Trophoblast cell (in vitro differentiated cells and primary cell): Measurements from ENCODE around the gene TNK2.
"Not testable (repeated sequence)": the region's sequence is repeated elsewhere in the genome, so short reads cannot be mapped to it uniquely, and the experiment has no call there.

Experiments used
- DNase-seq, 2 donors: peaks; one replicate each; pipeline ENCODE4 v3.0.0-alpha.2; 2016
- H2AFZ ChIP-seq: 2 replicates; pipeline ENCODE4 v1.6.1; 2013; ENCODE audit warnings: low read length, moderate library complexity, mild to moderate bottlenecking; ENCODE audit not compliant: insufficient read depth, poor library complexity
- H2AK5ac ChIP-seq: 2 replicates; pipeline ENCODE4 v1.6.1; 2013; ENCODE audit warnings: mild to moderate bottlenecking, low read length
- H2BK120ac ChIP-seq: 2 replicates; pipeline ENCODE4 v1.6.1; 2013; ENCODE audit warnings: low read length, mild to moderate bottlenecking, moderate library complexity; ENCODE audit not compliant: insufficient read depth, poor library complexity
- H2BK12ac ChIP-seq: 2 replicates; pipeline ENCODE4 v1.6.1; 2013; ENCODE audit warnings: mild to moderate bottlenecking, low read length, moderate library complexity
- H2BK5ac ChIP-seq: 2 replicates; pipeline ENCODE4 v1.6.1; 2013; ENCODE audit warnings: low read length, low read depth, moderate library complexity, mild to moderate bottlenecking; ENCODE audit not compliant: poor library complexity
- H3K14ac ChIP-seq: 2 replicates; pipeline ENCODE4 v1.6.1; 2013; ENCODE audit warnings: mild to moderate bottlenecking, low read length
- H3K18ac ChIP-seq: 2 replicates; pipeline ENCODE4 v1.6.1; 2013; ENCODE audit warnings: mild to moderate bottlenecking, low read length
- H3K23ac ChIP-seq: 2 replicates; pipeline ENCODE4 v1.6.1; 2013; ENCODE audit warnings: low read length
- H3K27ac ChIP-seq: 2 replicates; pipeline ENCODE4 v1.5.1; 2013; ENCODE audit warnings: low read depth, mild to moderate bottlenecking, inconsistent platforms, low read length, moderate library complexity
- H3K27me3 ChIP-seq: 2 replicates; pipeline ENCODE4 v1.6.1; 2013; ENCODE audit warnings: inconsistent platforms, mild to moderate bottlenecking, low read length, moderate library complexity; ENCODE audit not compliant: insufficient read depth
- H3K36me3 ChIP-seq, 2 experiments: 1 replicate in 1 of 2; 2 replicates in 1 of 2; pipeline ENCODE4 v1.6.1; 2013; ENCODE audit warnings: low read length in 2 of 2, mild to moderate bottlenecking in 2 of 2, moderate library complexity in 1 of 2; ENCODE audit not compliant: insufficient read depth in 2 of 2, control insufficient read depth in 1 of 2
- H3K4ac ChIP-seq: 2 replicates; pipeline ENCODE4 v1.6.1; 2013; ENCODE audit warnings: low read depth, mild to moderate bottlenecking, low read length, moderate library complexity
- H3K4me1 ChIP-seq, 2 experiments: 1 replicate in 1 of 2; 2 replicates in 1 of 2; pipeline ENCODE4 v1.6.1; 2013; ENCODE audit warnings: low read length in 2 of 2, mild to moderate bottlenecking in 2 of 2, moderate library complexity in 1 of 2; ENCODE audit not compliant: insufficient read depth in 2 of 2, control insufficient read depth in 1 of 2
- H3K4me2 ChIP-seq: 2 replicates; pipeline ENCODE4 v1.6.1; 2013; ENCODE audit warnings: inconsistent platforms, mild to moderate bottlenecking, low read length, moderate library complexity
- H3K4me3 ChIP-seq: 2 replicates; pipeline ENCODE4 v1.5.1; 2013; ENCODE audit warnings: mild to moderate bottlenecking, low read depth, low read length, inconsistent platforms
- H3K79me1 ChIP-seq: one replicate; pipeline ENCODE4 v1.6.1; 2013; ENCODE audit warnings: low read length
- H3K79me2 ChIP-seq: 2 replicates; pipeline ENCODE4 v1.6.1; 2013; ENCODE audit warnings: low read length, mild to moderate bottlenecking; ENCODE audit not compliant: control insufficient read depth, insufficient read depth, poor library complexity
- H3K9ac ChIP-seq: 2 replicates; pipeline ENCODE4 v1.6.1; 2013; ENCODE audit warnings: mild to moderate bottlenecking, low read length
- H3K9me3 ChIP-seq: 2 replicates; pipeline ENCODE4 v1.6.1; 2013; ENCODE audit warnings: low read depth, mild to moderate bottlenecking, control low read depth, inconsistent platforms, low read length; ENCODE audit not compliant: insufficient read depth
- H4K12ac ChIP-seq: 2 replicates; pipeline ENCODE4 v1.6.1; 2013; ENCODE audit warnings: low read depth, mild to moderate bottlenecking, low read length, moderate library complexity
- H4K8ac ChIP-seq: 2 replicates; pipeline ENCODE4 v1.6.1; 2013; ENCODE audit warnings: low read depth, mild to moderate bottlenecking, low read length, moderate library complexity
- H4K91ac ChIP-seq: one replicate; pipeline ENCODE4 v1.6.1; 2013; ENCODE audit warnings: low read depth, mild to moderate bottlenecking, low read length, moderate library complexity
- WGBS: extraction: QIAGEN DNeasy Blood & Tissue Kit; methylation state at CpG from one replicate; pipeline ENCODE4 v1.1.7; 2013; ENCODE audit warnings: missing lambda C conversion rate; ENCODE audit not compliant: insufficient read length, insufficient coverage; ENCODE audit errors: extremely low coverage; 5-methylcytosine and 5-hydroxymethylcytosine counted together

The TNK2 gene

GRCh38 chr3:195950164-195950563 lies 41.8 kb upstream of the TNK2 start:
- H3K18ac ChIP-seq, H2BK120ac ChIP-seq, H3K14ac ChIP-seq, DNase-seq, H3K4ac ChIP-seq, H2AK5ac ChIP-seq, H4K8ac ChIP-seq, H3K4me2 ChIP-seq, H3K36me3 ChIP-seq, H2BK5ac ChIP-seq, H3K79me2 ChIP-seq, H3K79me1 ChIP-seq, H3K4me3 ChIP-seq, H3K4me1 ChIP-seq, H3K9me3 ChIP-seq, H3K27ac ChIP-seq, H3K27me3 ChIP-seq, H2BK12ac ChIP-seq, H4K12ac ChIP-seq, H3K9ac ChIP-seq, H3K23ac ChIP-seq, H2AFZ ChIP-seq, H4K91ac ChIP-seq: not testable (repeated sequence)
- WGBS: no CpG with 5 or more reads among the region's 4 CpGs

- H2BK5ac ChIP-seq, H3K27ac ChIP-seq, H2AFZ ChIP-seq, H3K4me3 ChIP-seq, H2BK12ac ChIP-seq, H3K9me3 ChIP-seq, H3K79me1 ChIP-seq, H2AK5ac ChIP-seq, H3K4me2 ChIP-seq, H3K79me2 ChIP-seq, H3K9ac ChIP-seq, DNase-seq, H3K23ac ChIP-seq, H4K8ac ChIP-seq, H3K27me3 ChIP-seq, H4K12ac ChIP-seq, H3K4me1 ChIP-seq, H3K14ac ChIP-seq, H2BK120ac ChIP-seq, H4K91ac ChIP-seq, H3K18ac ChIP-seq, H3K4ac ChIP-seq: not testable (repeated sequence)
- peaks cover 4 to 11% of the 10 kb centered on the region in 2 experiments for H3K36me3 ChIP-seq
- WGBS: no CpG with 5 or more reads among the region's 20 CpGs
These were observed 38.8 kb upstream of the TNK2 start for GRCh38 chr3:195946910-195947699.

DNA sequence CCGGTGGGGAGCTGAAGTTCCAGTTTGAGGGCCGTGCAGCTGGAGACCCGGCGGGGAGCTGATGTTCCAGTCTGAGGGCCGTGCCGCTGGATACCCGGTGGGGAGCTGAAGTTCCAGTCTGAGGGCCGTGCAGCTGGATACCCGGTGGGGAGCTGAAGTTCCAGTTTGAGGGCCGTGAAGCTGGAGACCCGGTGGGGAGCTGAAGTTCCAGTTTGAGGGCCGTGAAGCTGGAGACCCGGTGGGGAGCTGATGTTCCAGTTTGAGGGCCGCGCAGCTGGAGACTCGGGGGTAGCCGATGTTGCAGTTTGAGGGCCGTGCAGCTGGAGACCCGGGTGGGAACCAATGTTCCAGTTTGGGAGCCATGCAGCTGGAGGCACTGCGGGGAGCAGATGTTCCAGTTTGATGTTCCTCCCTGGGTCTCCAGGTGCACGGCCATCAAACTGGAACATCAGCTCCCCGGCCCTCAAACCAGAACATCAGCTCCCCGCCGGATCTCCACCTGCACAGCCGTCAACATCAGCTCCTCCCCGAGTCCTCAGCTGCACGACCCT lies 33.0 kb upstream of the TNK2 start:
- not testable (repeated sequence) for H3K4ac ChIP-seq, H3K4me1 ChIP-seq, H4K12ac ChIP-seq, H3K9ac ChIP-seq, H3K23ac ChIP-seq, H3K18ac ChIP-seq, H3K4me2 ChIP-seq, H3K9me3 ChIP-seq, H2AFZ ChIP-seq, H4K91ac ChIP-seq, H3K4me3 ChIP-seq, H2BK5ac ChIP-seq, H3K14ac ChIP-seq, H2BK120ac ChIP-seq, H3K27ac ChIP-seq, H3K79me2 ChIP-seq, H4K8ac ChIP-seq, DNase-seq, H2BK12ac ChIP-seq, H3K79me1 ChIP-seq, H3K27me3 ChIP-seq, H2AK5ac ChIP-seq
- H3K36me3 ChIP-seq: peaks cover 5 to 14% of the 10 kb centered on the region in 2 experiments
- no CpG with 5 or more reads among the region's 27 CpGs for WGBS

GRCh38 chr3:195940806-195941205 lies 32.5 kb upstream of the TNK2 start:
- H2BK5ac ChIP-seq, H3K14ac ChIP-seq, H4K12ac ChIP-seq, H3K4me2 ChIP-seq, H3K79me1 ChIP-seq, H3K4ac ChIP-seq, H3K9ac ChIP-seq, H3K9me3 ChIP-seq, H2BK120ac ChIP-seq, H3K27me3 ChIP-seq, H2AFZ ChIP-seq, H4K91ac ChIP-seq, H3K79me2 ChIP-seq, DNase-seq, H3K27ac ChIP-seq, H2AK5ac ChIP-seq, H4K8ac ChIP-seq, H3K18ac ChIP-seq, H3K4me3 ChIP-seq, H3K23ac ChIP-seq, H3K4me1 ChIP-seq, H2BK12ac ChIP-seq: not testable (repeated sequence)
- WGBS: no CpG with 5 or more reads among the region's 13 CpGs
- H3K36me3 ChIP-seq: peaks cover 5 to 14% of the 10 kb centered on the region in 2 experiments
